GM19043 (cell line): Measurements from ENCODE around the gene TPRX1.

Experiments
- ATAC-seq: cut with Tn5 transposase; IDR thresholded peaks from one replicate; pipeline ENCODE4 v1.9.1; 2021; ENCODE audit warnings: low read depth; ENCODE audit not compliant: unreplicated experiment

TPRX1 gene

GRCh38 chr19:47752440-47753211, 51.7 kb downstream of the TPRX1 start:
- no peak for ATAC-seq
